Measurements from ENCODE around the gene POPDC3.

POPDC3 gene

GRCh38 chr6:105116150-105116549, 63.7 kb downstream of the POPDC3 start:
- DNase-seq (ENCODE audit: low read depth), result no peak
- TF ChIP-seq MAX (IDR thresholded peaks at IDR 0.05; ENCODE audit: low read depth, low read length) (no peak), POLR2A (IDR thresholded peaks at IDR 0.05; ENCODE audit: extremely low read depth, insufficient read length) (no peak), MYC (IDR thresholded peaks at IDR 0.05; ENCODE audit: low read depth, low read length) (no peak)
- TF ChIP-seq, protein P1, sequence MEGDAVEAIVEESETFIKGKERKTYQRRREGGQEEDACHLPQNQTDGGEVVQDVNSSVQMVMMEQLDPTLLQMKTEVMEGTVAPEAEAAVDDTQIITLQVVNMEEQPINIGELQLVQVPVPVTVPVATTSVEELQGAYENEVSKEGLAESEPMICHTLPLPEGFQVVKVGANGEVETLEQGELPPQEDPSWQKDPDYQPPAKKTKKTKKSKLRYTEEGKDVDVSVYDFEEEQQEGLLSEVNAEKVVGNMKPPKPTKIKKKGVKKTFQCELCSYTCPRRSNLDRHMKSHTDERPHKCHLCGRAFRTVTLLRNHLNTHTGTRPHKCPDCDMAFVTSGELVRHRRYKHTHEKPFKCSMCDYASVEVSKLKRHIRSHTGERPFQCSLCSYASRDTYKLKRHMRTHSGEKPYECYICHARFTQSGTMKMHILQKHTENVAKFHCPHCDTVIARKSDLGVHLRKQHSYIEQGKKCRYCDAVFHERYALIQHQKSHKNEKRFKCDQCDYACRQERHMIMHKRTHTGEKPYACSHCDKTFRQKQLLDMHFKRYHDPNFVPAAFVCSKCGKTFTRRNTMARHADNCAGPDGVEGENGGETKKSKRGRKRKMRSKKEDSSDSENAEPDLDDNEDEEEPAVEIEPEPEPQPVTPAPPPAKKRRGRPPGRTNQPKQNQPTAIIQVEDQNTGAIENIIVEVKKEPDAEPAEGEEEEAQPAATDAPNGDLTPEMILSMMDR (IDR thresholded peaks at IDR 0.05; ENCODE audit: low read depth, low read length), result no peak
- H3K4me3 ChIP-seq (ENCODE audit: low read depth, low read length), result no peak overlapping the region

DNA sequence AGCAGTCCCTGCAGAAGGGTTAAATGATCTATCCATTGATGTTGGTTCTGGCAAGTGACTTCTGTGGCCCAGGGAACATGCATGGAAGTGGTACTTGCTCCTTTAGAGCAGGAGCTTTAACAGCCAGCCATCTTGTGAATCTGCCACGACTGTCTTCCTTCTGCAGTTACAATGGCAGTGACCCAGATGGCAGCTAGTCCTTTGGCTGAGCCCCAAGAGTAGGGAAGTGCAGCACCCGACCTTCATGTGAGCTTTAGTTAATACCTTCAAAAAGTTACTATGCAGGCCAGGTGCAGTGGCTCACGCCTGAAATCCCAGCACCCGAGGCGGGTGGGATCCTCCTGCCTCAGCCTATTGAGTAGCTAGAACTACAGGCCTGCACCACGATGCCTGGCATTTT, 66.4 kb downstream of the POPDC3 start:
- H3K4me3 ChIP-seq (ENCODE audit: low read depth, low read length), result no peak overlapping the region
- TF ChIP-seq MAX (IDR thresholded peaks at IDR 0.05; ENCODE audit: low read depth, low read length), result no peak
- TF ChIP-seq, protein P1 (IDR thresholded peaks at IDR 0.05; ENCODE audit: low read depth, low read length), result no peak
- no peak for DNase-seq (ENCODE audit: low read depth)

DNA sequence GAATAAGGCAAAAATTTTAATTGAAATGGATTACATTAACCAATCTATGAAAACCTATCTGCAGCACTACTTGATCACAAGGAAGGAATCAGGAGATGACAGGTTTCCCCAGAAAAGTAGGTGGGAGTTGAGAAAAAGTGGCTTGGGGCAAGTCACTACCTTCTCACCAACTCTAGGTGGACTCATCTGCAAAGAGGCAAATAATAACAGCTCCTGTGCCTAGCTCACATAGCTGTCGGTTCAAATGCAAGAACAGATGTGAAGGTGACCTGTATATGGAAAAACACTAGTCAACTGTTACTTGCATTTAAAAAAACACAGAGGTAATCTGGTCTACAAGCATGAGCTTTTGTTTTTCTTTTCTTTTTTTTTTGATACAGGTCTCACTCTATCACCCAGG, 67.2 kb downstream of the POPDC3 start:
- peak; percentile 15 for DNase-seq (ENCODE audit: low read depth)

DNA sequence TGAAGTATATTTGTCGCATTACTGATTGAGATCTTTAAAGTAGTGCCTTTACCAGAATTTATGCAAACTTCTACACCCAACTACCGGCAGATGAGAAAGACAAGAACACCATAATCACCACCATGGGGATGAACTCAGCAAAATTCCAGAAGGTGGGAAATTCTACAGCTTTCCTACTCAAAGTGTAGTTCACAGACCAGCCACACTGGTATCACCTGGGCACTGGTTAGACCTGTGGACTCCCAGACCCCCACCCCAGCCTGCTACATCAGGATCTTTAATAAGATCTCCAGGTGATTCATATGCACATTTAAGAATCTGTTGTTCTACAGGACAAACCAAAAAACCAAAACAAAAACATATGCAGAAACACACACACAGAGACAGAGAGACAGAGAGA, 67.9 kb downstream of the POPDC3 start:
- H3K4me3 ChIP-seq (ENCODE audit: low read depth, low read length), result no peak overlapping the region
- no peak for DNase-seq (ENCODE audit: low read depth)
- TF ChIP-seq, protein P1 (IDR thresholded peaks at IDR 0.05; ENCODE audit: low read depth, low read length), result no peak
- no peak for TF ChIP-seq POLR2A (IDR thresholded peaks at IDR 0.05; ENCODE audit: extremely low read depth, insufficient read length)
- no peak for TF ChIP-seq MAX (IDR thresholded peaks at IDR 0.05; ENCODE audit: low read depth, low read length)
- TF ChIP-seq MYC (IDR thresholded peaks at IDR 0.05; ENCODE audit: low read depth, low read length), result no peak

More for the DNA sequence above, 67.2 kb downstream of the POPDC3 start:
- no peak overlapping the region for H3K4me3 ChIP-seq (ENCODE audit: low read depth, low read length)
- TF ChIP-seq, protein P1 (IDR thresholded peaks at IDR 0.05; ENCODE audit: low read depth, low read length), result peak; percentile 10
- no peak for TF ChIP-seq MAX (IDR thresholded peaks at IDR 0.05; ENCODE audit: low read depth, low read length)
- no peak for TF ChIP-seq MYC (IDR thresholded peaks at IDR 0.05; ENCODE audit: low read depth, low read length)

- DNase-seq (ENCODE audit: low read depth), result no peak
- H3K4me3 ChIP-seq (ENCODE audit: low read depth, low read length), result no peak overlapping the region
- TF ChIP-seq POLR2A (IDR thresholded peaks at IDR 0.05; ENCODE audit: extremely low read depth, insufficient read length), result no peak
- TF ChIP-seq, protein P1 (IDR thresholded peaks at IDR 0.05; ENCODE audit: low read depth, low read length), result no peak
- TF ChIP-seq MAX (IDR thresholded peaks at IDR 0.05; ENCODE audit: low read depth, low read length), result no peak
- no peak for TF ChIP-seq MYC (IDR thresholded peaks at IDR 0.05; ENCODE audit: low read depth, low read length)
Observed at GRCh38 chr6:105111105-105111504, 68.7 kb downstream of the POPDC3 start.

Measured in NB4 (cell line).